CD14-positive monocyte (primary cell): Measurements from ENCODE around the gene TEX261. TPM values are rescaled to one million over a fixed set of nuclear protein-coding genes. Genes with fewer than 3 reads are reported as not detected.

Experiments used
- DNase-seq, 3 donors: peaks; one replicate each; pipeline ENCODE4 v3.0.0-alpha.2; 2011 to 2022
- H2AFZ ChIP-seq: 2 replicates; pipeline ENCODE4 v1.6.0; 2012; ENCODE audit warnings: mild to moderate bottlenecking, low read depth, low read length, inconsistent platforms; ENCODE audit not compliant: insufficient read depth, poor library complexity, severe bottlenecking
- H3K27ac ChIP-seq, 2 donors: 1 replicate in 1 of 2; 2 replicates in 1 of 2; pipeline ENCODE4 v1.5.1; 2012 to 2013; ENCODE audit warnings: low read length in 2 of 2, control low read depth in 1 of 2, inconsistent platforms in 1 of 2, low read depth in 1 of 2, mild to moderate bottlenecking in 1 of 2
- H3K27me3 ChIP-seq, 2 donors: one replicate each; pipeline versions ENCODE4 v1.6.0 to v1.6.1; 2011 to 2013; ENCODE audit warnings: low read length in 2 of 2; ENCODE audit not compliant: control insufficient read depth in 2 of 2, insufficient read depth in 2 of 2
- H3K36me3 ChIP-seq, 2 donors: replicated peaks in 1 of 2; 1 replicate in 1 of 2; 2 replicates in 1 of 2; pipeline versions ENCODE4 v1.5.1 to v1.6.1; 2012 to 2013; ENCODE audit warnings: low read length in 2 of 2, control low read depth in 1 of 2, inconsistent platforms in 1 of 2, mild to moderate bottlenecking in 1 of 2; ENCODE audit not compliant: insufficient read depth in 2 of 2, control insufficient read depth in 1 of 2
- H3K4me1 ChIP-seq, 2 donors: 1 replicate in 1 of 2; 2 replicates in 1 of 2; pipeline versions ENCODE4 v1.5.1 to v1.6.1; 2012 to 2013; ENCODE audit warnings: low read length in 2 of 2, control low read depth in 1 of 2, inconsistent platforms in 1 of 2, mild to moderate bottlenecking in 1 of 2, moderate library complexity in 1 of 2; ENCODE audit not compliant: insufficient read depth in 2 of 2, control insufficient read depth in 1 of 2
- H3K4me2 ChIP-seq: replicated peaks from 2 replicates; pipeline ENCODE3; 2012; ENCODE audit warnings: low read length, moderate library complexity, mild to moderate bottlenecking; ENCODE audit not compliant: poor library complexity, severe bottlenecking; ENCODE audit errors: extremely low read depth
- H3K4me3 ChIP-seq, 3 experiments: fragments of 200-600 bp in 1 of 3; sonication (generic) in 1 of 3; replicated peaks in 1 of 3; 1 replicate in 2 of 3; 2 replicates in 1 of 3; pipeline ENCODE4 v1.5.1; 2011 to 2013; ENCODE audit warnings: low read length in 3 of 3, mild to moderate bottlenecking in 3 of 3, control low read depth in 2 of 3, low read depth in 2 of 3, inconsistent platforms in 1 of 3, moderate library complexity in 1 of 3
- H3K79me2 ChIP-seq: 2 replicates; pipeline ENCODE4 v1.6.0; 2012; ENCODE audit warnings: mild to moderate bottlenecking, control low read depth, inconsistent platforms, low read length, moderate library complexity; ENCODE audit not compliant: insufficient read depth
- H3K9ac ChIP-seq: 2 replicates; pipeline ENCODE4 v1.6.0; 2017; ENCODE audit warnings: low read length, mild to moderate bottlenecking; ENCODE audit not compliant: insufficient read depth, poor library complexity, severe bottlenecking
- H3K9me3 ChIP-seq, 2 donors: replicated peaks in 1 of 2; 1 replicate in 1 of 2; 2 replicates in 1 of 2; pipeline versions ENCODE4 v1.5.1 to v1.6.1; 2012 to 2013; ENCODE audit warnings: low read length in 2 of 2, control low read depth in 1 of 2; ENCODE audit not compliant: control insufficient read depth in 1 of 2, insufficient read depth in 1 of 2
- H4K20me1 ChIP-seq: 2 replicates; pipeline ENCODE4 v1.6.0; 2012; ENCODE audit warnings: mild to moderate bottlenecking, low read length, control low read depth, moderate library complexity; ENCODE audit not compliant: insufficient read depth
- H3K27ac Mint-ChIP-seq, 7 donors: one replicate each; pipeline ENCODE4 v1.8.0; 2020; ENCODE audit warnings: mild to moderate bottlenecking in 7 of 7, mixed read lengths in 7 of 7, moderate library complexity in 6 of 7, inconsistent platforms in 2 of 7
- H3K27me3 Mint-ChIP-seq, 3 donors: one replicate each; pipeline ENCODE4 v1.8.0; 2021 to 2022; ENCODE audit warnings: low read depth in 3 of 3, mild to moderate bottlenecking in 3 of 3, mixed read lengths in 3 of 3, moderate library complexity in 3 of 3, inconsistent platforms in 1 of 3
- H3K36me3 Mint-ChIP-seq, 2 donors: one replicate each; pipeline ENCODE4 v1.8.0; 2020; ENCODE audit warnings: mixed read lengths in 2 of 2, inconsistent platforms in 1 of 2, mild to moderate bottlenecking in 1 of 2
- H3K4me1 Mint-ChIP-seq: one replicate; pipeline ENCODE4 v1.8.0; 2020; ENCODE audit warnings: mild to moderate bottlenecking, mixed read lengths
- H3K4me3 Mint-ChIP-seq, 2 donors: one replicate each; pipeline ENCODE4 v1.8.0; 2020; ENCODE audit warnings: mild to moderate bottlenecking in 2 of 2, mixed read lengths in 2 of 2, moderate library complexity in 1 of 2
- H3K9me3 Mint-ChIP-seq, 7 donors: one replicate each; pipeline ENCODE4 v1.8.0; 2020 to 2022; ENCODE audit warnings: mixed read lengths in 7 of 7, mild to moderate bottlenecking in 6 of 7, moderate library complexity in 6 of 7, inconsistent platforms in 2 of 7
- CTCF ChIP-seq: fragments of 200-600 bp; IDR thresholded peaks from one replicate; pipeline ENCODE4 v1.8.0; 2022; ENCODE audit warnings: antibody characterized with exemption, mild to moderate bottlenecking
- WGBS: methylation state at CpG from one replicate; pipeline ENCODE4 v1.1.5; 2013; ENCODE audit warnings: missing lambda C conversion rate; ENCODE audit not compliant: insufficient coverage; 5-methylcytosine and 5-hydroxymethylcytosine counted together
- intact Hi-C, 2 donors: fragments of 100-400 bp; cut with micrococcal nuclease; formaldehyde crosslinking; loops; one replicate each; pipeline versions ENCODE4 v1.15.0 to v1.15.1; 2023
- polyA plus RNA-seq, 3 donors: library from polyadenylated mRNA; depleted of rRNA in 1 of 3; unstranded in 2 of 3; stranded (reverse) in 1 of 3; fragments of 300-500 nt in 2 of 3; fragments of >200 nt in 1 of 3; fragmentation: Illumina TruSeq in 2 of 3; gene quantifications; 1 replicate in 2 of 3; 2 replicates in 1 of 3; pipeline ENCODE4 v1.2.3, GENCODE V29; 2012 to 2021

Gene TEX261
- polyA plus RNA-seq, 3 donors, result 20.1 to 32.2 (median 30.6) TPM

- Mint-ChIP-seq H3K27me3 (peaks cover 36 to 51% (median 38%) of the 10 kb centered on the region in 3 donors), H3K4me1 (peaks cover 4% of the 10 kb centered on the region), H3K4me3 (peak overlapping the region in 1 of 2 donors; percentile 58), H3K27ac (no peak overlapping the region), H3K9me3 (no peaks in the 10 kb centered on the region), H3K36me3 (no peaks in the 10 kb centered on the region)
- 100% methylated on average over 4 of the region's 7 CpGs for WGBS
- no peaks in the 10 kb centered on the region for H3K9me3 ChIP-seq
- no peak overlapping the region for H2AFZ ChIP-seq
- no peak overlapping the region for H3K9ac ChIP-seq
- H3K79me2 ChIP-seq, result no peaks in the 10 kb centered on the region
- TF ChIP-seq CTCF, result no peak
- H3K4me3 ChIP-seq, result no peak overlapping the region
- H3K4me1 ChIP-seq, result no peaks in the 10 kb centered on the region
- H3K36me3 ChIP-seq, result no peaks in the 10 kb centered on the region
- peaks cover 6 to 14% of the 10 kb centered on the region in 2 donors for H3K27me3 ChIP-seq
- H4K20me1 ChIP-seq, result no peaks in the 10 kb centered on the region
- no peak for DNase-seq
- H3K27ac ChIP-seq, result no peak overlapping the region
- intact Hi-C loops, result no loop called here
- H3K4me2 ChIP-seq, result no peak overlapping the region
Measured at GRCh38 chr2:70954886-70955285, 39.8 kb downstream of the TEX261 start.

DNA sequence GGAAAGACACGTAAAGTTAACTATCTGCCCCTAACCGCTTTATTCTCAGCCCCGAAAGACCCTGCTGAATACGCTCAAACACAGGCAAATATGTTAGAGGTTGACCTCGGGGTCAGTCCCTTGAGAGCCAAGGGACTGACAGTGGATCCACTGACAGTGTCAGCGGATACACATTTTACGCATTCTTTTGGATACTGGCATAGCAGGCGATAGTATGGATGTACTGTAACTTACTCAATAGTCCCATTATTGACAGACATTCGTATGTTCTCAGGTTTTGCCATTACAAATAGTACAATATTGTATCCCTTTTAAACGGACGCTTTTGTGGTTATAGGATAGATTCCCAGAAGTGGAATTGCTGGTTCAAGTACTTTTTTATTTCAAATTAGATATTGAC lies 45.6 kb downstream of the TEX261 start:
- no peak for TF ChIP-seq CTCF
- Histone ChIP-seq H3K4me1 (peaks cover 8 to 9% of the 10 kb centered on the region in 2 donors), H3K4me3 (no peak overlapping the region), H3K9me3 (no peaks in the 10 kb centered on the region), H4K20me1 (no peaks in the 10 kb centered on the region), H3K27me3 (peaks cover 16 to 35% of the 10 kb centered on the region in 2 donors), H3K36me3 (no peaks in the 10 kb centered on the region), H2AFZ (no peak overlapping the region), H3K9ac (no peak overlapping the region), H3K27ac (no peak overlapping the region), H3K4me2 (no peak overlapping the region), H3K79me2 (no peaks in the 10 kb centered on the region)
- intact Hi-C loops, result loop anchor here (5.0 kb wide), 2 partner anchors 77 to 157 kb away; partner anchors contain the start of gene FIGLA (in 1 of the 2)
- Mint-ChIP-seq H3K9me3 (peaks cover 0 to 3% (median 0%) of the 10 kb centered on the region in 7 donors), H3K4me3 (peak overlapping the region in 1 of 2 donors; percentile 26), H3K4me1 (peaks cover 12% of the 10 kb centered on the region), H3K27ac (no peak overlapping the region), H3K27me3 (peaks cover 54 to 62% (median 54%) of the 10 kb centered on the region in 3 donors), H3K36me3 (peaks cover 0 to 5% of the 10 kb centered on the region in 2 donors)
- no peak for DNase-seq
- 85% methylated on average over 5 of the region's 11 CpGs for WGBS
